ENCODE data around the gene NLRP10.

DNA sequence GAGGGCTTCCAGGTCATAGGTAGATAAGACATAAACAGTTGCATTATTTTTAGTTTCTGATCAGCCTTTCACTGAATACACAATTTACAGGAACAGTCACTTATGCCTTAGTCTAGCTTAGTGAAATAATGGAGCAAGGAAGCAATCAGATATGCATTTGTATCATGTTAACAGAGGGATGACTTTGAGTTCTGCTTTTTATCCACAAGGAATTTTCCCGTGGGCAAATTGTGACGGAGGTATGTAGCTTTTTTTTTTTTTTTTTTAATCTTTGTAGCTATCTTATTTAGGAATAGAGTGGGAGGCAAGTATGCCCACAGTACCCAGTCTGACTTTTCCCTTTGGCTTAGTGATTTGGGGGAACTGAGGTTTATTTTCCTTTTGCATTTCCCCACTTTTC lies 3.4 kb upstream of the NLRP10 start:
- no peak for TF ChIP-seq POLR2A (IDR thresholded peaks at IDR 0.05)
- TF ChIP-seq, protein P1, sequence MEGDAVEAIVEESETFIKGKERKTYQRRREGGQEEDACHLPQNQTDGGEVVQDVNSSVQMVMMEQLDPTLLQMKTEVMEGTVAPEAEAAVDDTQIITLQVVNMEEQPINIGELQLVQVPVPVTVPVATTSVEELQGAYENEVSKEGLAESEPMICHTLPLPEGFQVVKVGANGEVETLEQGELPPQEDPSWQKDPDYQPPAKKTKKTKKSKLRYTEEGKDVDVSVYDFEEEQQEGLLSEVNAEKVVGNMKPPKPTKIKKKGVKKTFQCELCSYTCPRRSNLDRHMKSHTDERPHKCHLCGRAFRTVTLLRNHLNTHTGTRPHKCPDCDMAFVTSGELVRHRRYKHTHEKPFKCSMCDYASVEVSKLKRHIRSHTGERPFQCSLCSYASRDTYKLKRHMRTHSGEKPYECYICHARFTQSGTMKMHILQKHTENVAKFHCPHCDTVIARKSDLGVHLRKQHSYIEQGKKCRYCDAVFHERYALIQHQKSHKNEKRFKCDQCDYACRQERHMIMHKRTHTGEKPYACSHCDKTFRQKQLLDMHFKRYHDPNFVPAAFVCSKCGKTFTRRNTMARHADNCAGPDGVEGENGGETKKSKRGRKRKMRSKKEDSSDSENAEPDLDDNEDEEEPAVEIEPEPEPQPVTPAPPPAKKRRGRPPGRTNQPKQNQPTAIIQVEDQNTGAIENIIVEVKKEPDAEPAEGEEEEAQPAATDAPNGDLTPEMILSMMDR (IDR thresholded peaks at IDR 0.05) = no peak
